GM12865 (cell line): Measurements from ENCODE around the gene TSKU.
"Not testable (repeated sequence)": the region's sequence is repeated elsewhere in the genome, so short reads cannot be mapped to it uniquely, and the experiment has no call there.

Experiments
- DNase-seq: peaks from one replicate; pipeline ENCODE4 v3.0.0; 2010; ENCODE audit warnings: low read depth
- H3K4me3 ChIP-seq: 2 replicates; pipeline ENCODE4 v1.5.1; 2011; ENCODE audit warnings: mild to moderate bottlenecking, low read depth, low read length, control low read depth
- CTCF ChIP-seq: IDR thresholded peaks from 2 replicates; pipeline ENCODE4 v1.5.1; 2011; ENCODE audit warnings: low read length, control low read depth, low read depth, inconsistent platforms; ENCODE audit not compliant: insufficient read depth; ENCODE audit errors: missing control alignments

The TSKU gene

DNA sequence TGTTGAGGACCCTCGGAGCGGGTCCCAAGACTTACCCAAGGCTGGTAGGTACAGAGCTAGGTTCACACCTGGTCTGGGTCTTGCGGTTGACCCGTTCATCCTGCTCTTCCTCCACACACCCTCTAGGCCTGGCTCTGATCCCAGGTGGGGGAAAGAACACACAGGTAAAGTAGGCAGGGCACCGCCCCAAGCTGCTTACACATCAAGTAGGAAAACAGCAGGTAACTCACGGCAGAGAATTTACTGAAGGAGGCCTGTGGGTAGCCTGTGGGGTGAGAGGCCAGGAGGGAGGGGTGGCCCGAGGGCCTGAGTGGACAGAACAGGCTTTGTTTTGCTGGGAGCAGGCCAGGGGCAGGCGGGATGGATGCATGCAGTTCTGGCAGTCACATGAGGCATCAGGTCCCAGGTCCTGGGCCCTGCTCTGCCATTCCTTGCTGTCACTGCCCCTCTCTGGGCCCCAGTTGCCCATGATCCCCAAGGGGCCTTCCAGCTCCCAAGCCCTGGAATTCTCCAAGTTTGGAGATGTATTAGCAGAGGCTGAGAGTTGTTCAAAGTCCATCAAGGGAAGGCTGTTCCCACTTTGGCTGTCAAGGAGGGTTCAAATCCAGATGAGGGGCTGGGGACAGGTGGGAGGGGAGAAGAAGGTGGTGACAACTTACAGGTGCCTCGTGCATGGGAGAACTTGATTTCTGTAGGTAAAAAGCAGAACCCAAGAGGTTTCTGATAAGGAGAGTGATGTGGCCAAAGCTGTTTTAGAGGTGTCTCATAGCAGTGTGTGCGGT, 5.7 kb downstream of the TSKU start:
- DNase-seq = no peak
- TF ChIP-seq CTCF = no peak
- no peak overlapping the region for H3K4me3 ChIP-seq

- TF ChIP-seq CTCF = no peak
- DNase-seq = no peak
- no peak overlapping the region for H3K4me3 ChIP-seq
Observed at GRCh38 chr11:76789443-76789719, 6.2 kb downstream of the TSKU start.

- DNase-seq = no peak
- TF ChIP-seq CTCF = no peak
Observed at GRCh38 chr11:76790251-76790650, 7.1 kb downstream of the TSKU start.

DNA sequence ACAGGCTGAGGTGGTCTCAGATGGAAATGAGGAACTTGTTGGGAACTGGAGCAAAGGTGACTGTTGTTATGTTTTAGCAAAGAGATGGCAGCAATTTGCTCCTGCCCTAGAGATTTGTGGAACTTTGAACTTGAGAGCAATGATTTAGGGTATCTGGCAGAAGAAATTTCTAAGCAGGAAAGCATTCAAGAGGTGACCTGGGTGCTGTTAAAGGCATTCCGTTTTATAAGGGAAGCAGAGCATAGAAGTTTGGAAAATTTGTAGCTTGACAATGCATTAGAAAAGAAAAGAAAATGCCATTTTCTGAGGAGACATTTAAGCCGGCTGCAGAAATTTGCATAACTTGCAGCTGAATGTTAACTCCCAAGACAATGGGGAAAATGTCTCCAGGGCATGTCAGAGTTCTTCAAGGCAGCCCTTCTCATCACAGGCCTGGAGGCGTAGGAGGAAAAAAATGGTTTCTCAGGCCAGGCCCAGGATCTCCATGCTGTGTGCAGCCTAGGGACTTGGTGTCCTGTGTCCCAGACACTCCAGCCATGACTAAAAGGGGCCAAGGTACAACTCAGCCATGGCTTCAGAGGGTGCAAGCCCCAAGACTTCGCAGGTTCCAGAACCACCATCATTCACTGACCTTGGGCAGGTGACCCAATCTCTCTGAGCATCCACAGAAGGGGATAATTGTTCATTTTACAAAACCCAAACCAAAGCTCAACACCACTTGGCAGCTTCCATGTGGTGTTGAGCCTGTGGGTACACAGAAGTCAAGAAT, 8.0 kb downstream of the TSKU start:
- DNase-seq, H3K4me3 ChIP-seq: not testable (repeated sequence)

More at GRCh38 chr11:76790251-76790650, 7.1 kb downstream of the TSKU start:
- no peak overlapping the region for H3K4me3 ChIP-seq

DNA sequence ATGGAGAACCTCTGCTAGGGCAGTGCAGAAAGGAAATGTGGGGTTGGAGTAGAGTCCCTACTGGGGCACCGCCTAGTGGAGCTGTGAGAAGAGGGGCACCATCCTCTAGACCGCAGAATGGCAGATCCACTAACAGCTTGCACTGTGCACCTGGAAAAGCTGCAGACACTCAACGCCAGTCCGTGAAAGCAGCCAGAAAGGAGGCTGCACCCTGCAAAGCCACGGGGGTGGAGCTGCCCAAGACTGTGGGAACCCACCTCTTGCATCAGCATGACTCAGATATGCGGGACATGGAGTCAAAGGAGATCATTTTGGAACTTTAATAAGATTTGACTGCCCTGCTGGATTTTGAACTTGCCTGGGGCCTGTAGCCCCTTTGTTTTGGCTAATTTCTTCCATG, 8.7 kb downstream of the TSKU start:
- no peak overlapping the region for H3K4me3 ChIP-seq
- TF ChIP-seq CTCF = no peak
- no peak for DNase-seq

DNA sequence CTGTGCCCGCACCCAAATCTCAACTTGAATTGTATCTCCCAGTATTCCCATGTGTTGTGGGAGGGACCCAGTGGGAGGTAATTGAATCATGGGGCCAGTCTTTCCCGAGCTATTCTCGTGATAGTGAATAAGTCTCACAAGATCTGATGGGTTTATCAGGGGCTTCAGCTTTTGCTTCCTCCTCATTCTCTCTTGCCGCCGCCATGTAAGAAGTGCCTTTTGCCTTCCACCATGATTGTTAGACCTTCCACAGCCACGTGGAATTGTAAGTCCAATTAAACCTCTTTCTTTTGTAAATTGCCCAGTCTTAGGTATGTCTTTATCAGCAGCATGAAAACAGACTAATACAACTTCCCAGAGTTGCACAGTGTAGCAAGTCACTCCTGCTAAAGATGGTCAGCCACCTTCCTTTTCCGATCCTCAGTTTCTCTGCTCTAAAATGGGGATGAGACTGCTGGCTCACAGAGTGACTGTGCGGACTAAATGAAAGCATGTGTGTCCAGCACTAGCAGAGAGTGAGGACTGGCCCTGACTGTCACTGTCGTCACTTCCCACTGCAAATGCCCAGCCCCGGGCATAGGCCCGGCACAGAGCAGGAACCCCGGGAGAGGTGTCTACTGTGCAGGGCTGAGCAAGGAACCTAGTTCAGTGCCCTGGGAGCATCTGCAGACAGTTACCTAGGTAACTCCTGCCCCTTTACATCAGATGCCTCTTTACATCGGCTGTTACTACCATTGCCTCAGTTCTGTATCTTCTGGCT, 9.5 kb downstream of the TSKU start:
- TF ChIP-seq CTCF = no peak
- H3K4me3 ChIP-seq = no peak overlapping the region
- DNase-seq = no peak
